DOHH2 (cell line): ENCODE data around the gene WDFY2.

Experiments
- H3F3A ChIP-seq: fragments of 200-600 bp; sonication (generic), shearing (Covaris generic); 2 replicates; pipeline ENCODE4 v1.6.0; 2016; ENCODE audit warnings: antibody characterized with exemption, mild to moderate bottlenecking; ENCODE audit not compliant: control insufficient read depth, insufficient read depth
- H3K27ac ChIP-seq: fragments of 200-600 bp; sonication (generic); 2 replicates; pipeline ENCODE4 v1.5.1; 2014; ENCODE audit warnings: low read depth, mild to moderate bottlenecking, low read length, moderate library complexity
- H3K27me3 ChIP-seq: fragments of 200-600 bp; sonication (generic); 2 replicates; pipeline ENCODE4 v1.6.1; 2014; ENCODE audit warnings: mild to moderate bottlenecking, low read length, mixed read lengths; ENCODE audit not compliant: control insufficient read depth
- H3K36me3 ChIP-seq: fragments of 200-600 bp; sonication (generic); 2 replicates; pipeline ENCODE4 v1.6.1; 2014; ENCODE audit warnings: mild to moderate bottlenecking, low read length, moderate library complexity, mixed read lengths; ENCODE audit not compliant: control insufficient read depth
- H3K4me1 ChIP-seq: fragments of 200-600 bp; sonication (generic); 2 replicates; pipeline ENCODE4 v1.6.1; 2014; ENCODE audit warnings: mild to moderate bottlenecking, low read length, mixed read lengths; ENCODE audit not compliant: control insufficient read depth
- H3K4me2 ChIP-seq: fragments of 200-600 bp; sonication (generic); 2 replicates; pipeline ENCODE4 v1.6.0; 2014; ENCODE audit warnings: mild to moderate bottlenecking, low read length, moderate library complexity
- H3K4me3 ChIP-seq: fragments of 200-600 bp; sonication (generic); 2 replicates; pipeline ENCODE4 v1.5.1; 2014; ENCODE audit warnings: mild to moderate bottlenecking, low read length, mixed read lengths
- H3K79me2 ChIP-seq: fragments of 200-600 bp; sonication (generic); 2 replicates; pipeline ENCODE4 v1.6.1; 2014; ENCODE audit warnings: mild to moderate bottlenecking, low read length, mixed read lengths; ENCODE audit not compliant: control insufficient read depth
- H3K9me2 ChIP-seq: fragments of 200-600 bp; sonication (generic); replicated peaks from 2 replicates; pipeline ENCODE4 v1.6.1; 2014; ENCODE audit warnings: mild to moderate bottlenecking, low read length, mixed read lengths; ENCODE audit not compliant: control insufficient read depth
- H3K9me3 ChIP-seq: fragments of 200-600 bp; sonication (generic); 2 replicates; pipeline ENCODE4 v1.6.1; 2014; ENCODE audit warnings: antibody characterized with exemption, low read length, mixed read lengths; ENCODE audit not compliant: control insufficient read depth, insufficient read depth
- H4K20me1 ChIP-seq: fragments of 200-600 bp; sonication (generic); 2 replicates; pipeline ENCODE4 v1.6.0; 2014; ENCODE audit warnings: low read depth, mild to moderate bottlenecking, antibody characterized with exemption, low read length, moderate library complexity; ENCODE audit not compliant: control insufficient read depth, insufficient read depth
- EZH2phosphoT487 ChIP-seq: fragments of 200-600 bp; sonication (generic); IDR thresholded peaks from 2 replicates; pipeline ENCODE4 v1.6.1; 2017; ENCODE audit warnings: borderline replicate concordance, mild to moderate bottlenecking, antibody characterized with exemption, low read length, moderate library complexity, mixed read lengths
- TF ChIP-seq, protein P1 (sequence below): fragments of 200-600 bp; sonication (generic); IDR thresholded peaks from one replicate; pipeline ENCODE4 v1.5.1; 2014; ENCODE audit warnings: antibody characterized with exemption, mild to moderate bottlenecking, low read depth, low read length; ENCODE audit not compliant: poor library complexity, severe bottlenecking

WDFY2 gene

DNA sequence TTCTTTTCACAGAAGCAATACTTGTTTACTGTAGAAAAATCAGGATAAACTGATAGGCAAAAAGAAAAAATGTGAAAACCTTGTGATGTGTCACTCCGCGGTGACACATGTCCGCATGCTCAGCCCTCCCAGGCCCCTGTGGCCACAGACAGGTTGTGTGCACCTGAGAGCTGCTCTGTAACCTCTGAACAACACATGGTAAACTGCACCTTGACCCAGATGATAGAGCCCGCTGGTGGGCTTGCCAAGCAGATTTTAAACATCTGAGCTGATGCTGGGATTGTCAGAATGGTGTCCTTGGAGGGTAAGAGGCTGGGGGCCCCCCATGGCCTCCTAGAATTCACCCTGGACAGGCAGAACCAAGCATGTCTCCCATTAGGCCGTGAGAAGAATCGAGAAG, 185.9 kb downstream of the WDFY2 start:
- Histone ChIP-seq H3K9me2 (no peaks in the 10 kb centered on the region), H3K9me3 (no peaks in the 10 kb centered on the region), H3K36me3 (no peaks in the 10 kb centered on the region), H3K79me2 (no peaks in the 10 kb centered on the region), H3K27ac (no peak overlapping the region), H3K4me1 (no peaks in the 10 kb centered on the region), H3K4me3 (no peak overlapping the region), H4K20me1 (no peaks in the 10 kb centered on the region), H3K4me2 (no peak overlapping the region), H3F3A (no peaks in the 10 kb centered on the region), H3K27me3 (peaks cover 7% of the 10 kb centered on the region; the same call in 1 of the 2 replicates)
- TF ChIP-seq, protein P1, sequence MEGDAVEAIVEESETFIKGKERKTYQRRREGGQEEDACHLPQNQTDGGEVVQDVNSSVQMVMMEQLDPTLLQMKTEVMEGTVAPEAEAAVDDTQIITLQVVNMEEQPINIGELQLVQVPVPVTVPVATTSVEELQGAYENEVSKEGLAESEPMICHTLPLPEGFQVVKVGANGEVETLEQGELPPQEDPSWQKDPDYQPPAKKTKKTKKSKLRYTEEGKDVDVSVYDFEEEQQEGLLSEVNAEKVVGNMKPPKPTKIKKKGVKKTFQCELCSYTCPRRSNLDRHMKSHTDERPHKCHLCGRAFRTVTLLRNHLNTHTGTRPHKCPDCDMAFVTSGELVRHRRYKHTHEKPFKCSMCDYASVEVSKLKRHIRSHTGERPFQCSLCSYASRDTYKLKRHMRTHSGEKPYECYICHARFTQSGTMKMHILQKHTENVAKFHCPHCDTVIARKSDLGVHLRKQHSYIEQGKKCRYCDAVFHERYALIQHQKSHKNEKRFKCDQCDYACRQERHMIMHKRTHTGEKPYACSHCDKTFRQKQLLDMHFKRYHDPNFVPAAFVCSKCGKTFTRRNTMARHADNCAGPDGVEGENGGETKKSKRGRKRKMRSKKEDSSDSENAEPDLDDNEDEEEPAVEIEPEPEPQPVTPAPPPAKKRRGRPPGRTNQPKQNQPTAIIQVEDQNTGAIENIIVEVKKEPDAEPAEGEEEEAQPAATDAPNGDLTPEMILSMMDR = no peak
- TF ChIP-seq EZH2phosphoT487 = no peak

DNA sequence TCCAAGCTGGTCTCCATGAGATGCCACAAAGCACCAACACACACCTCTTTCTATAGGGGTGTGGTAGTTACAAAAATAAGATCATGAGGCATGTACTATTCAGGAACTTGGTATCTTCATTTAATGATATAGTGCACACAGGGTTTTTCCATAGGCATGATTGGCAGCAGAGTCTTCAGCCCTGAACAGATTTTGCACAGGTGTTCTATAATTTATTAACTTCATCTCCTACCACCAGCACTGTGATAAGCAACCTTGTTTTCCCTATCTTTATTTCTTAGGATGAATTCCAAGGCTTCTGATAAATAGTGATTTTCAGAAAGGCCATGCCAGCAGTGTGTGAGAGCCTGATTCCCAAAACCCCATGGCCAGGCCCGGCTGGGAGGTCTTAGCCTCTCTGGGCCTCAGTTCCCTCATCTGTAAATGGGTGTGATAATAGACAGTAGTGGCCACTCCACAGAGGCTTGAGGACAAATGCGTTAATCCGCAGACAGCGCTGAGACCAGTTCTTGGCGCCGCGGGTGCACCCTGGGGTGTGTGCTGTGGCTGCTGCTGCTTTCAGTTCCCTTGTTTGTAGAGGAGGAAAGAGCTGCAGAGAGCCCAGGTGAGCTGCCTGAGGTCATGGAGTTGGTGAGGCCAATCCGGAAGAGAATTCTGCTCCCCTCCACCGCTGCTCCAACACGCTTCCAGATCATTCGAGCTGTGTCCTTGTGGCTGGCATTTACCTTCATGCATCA, 186.6 kb downstream of the WDFY2 start:
- H3K36me3 ChIP-seq = no peaks in the 10 kb centered on the region
- no peak for TF ChIP-seq EZH2phosphoT487
- TF ChIP-seq, protein P1 = no peak
- H3K27ac ChIP-seq = no peak overlapping the region
- no peak overlapping the region for H3K4me2 ChIP-seq
- H4K20me1 ChIP-seq = no peaks in the 10 kb centered on the region
- H3F3A ChIP-seq = no peaks in the 10 kb centered on the region
- H3K79me2 ChIP-seq = no peaks in the 10 kb centered on the region
- no peaks in the 10 kb centered on the region for H3K9me3 ChIP-seq
- no peaks in the 10 kb centered on the region for H3K9me2 ChIP-seq
- no peak overlapping the region for H3K4me3 ChIP-seq
- H3K4me1 ChIP-seq = no peaks in the 10 kb centered on the region
- H3K27me3 ChIP-seq = peaks cover 7% of the 10 kb centered on the region; the same call in 1 of the 2 replicates

DNA sequence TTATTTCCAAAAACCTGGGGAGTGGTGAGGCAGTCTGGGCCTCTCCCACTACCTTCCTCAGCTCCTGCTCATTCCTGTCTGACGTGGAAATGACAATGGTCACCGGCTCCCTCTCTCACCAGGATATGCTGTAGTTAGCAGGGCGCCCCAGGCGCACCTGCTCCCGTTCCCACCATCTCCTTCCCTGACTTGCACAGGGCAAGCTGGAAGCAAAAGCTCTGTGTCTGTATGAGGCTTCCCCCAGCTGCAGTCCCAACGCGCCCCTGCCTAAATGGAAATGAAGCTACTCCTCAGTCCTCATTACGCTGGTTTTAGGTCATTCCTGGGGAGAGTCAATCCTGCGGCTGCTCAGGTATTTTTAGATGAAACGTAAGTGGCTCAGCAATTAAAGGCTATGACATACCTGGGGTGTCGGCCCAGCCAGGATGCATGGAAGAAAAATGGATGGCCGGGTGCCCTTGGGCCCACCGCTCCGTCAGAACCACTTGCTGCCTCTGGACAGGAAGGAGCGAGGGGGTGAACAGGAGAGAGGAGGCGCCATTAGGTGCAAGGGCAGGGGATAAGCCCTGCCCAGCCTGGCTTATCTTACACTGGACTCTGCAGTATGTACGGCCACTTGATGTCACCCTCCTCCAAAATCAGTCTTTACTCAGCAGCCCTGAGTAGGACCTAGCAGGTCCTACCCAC, 187.3 kb downstream of the WDFY2 start:
- no peaks in the 10 kb centered on the region for H3K9me3 ChIP-seq
- H3K4me3 ChIP-seq = no peak overlapping the region
- no peaks in the 10 kb centered on the region for H3K79me2 ChIP-seq
- no peak overlapping the region for H3K27ac ChIP-seq
- H3K36me3 ChIP-seq = no peaks in the 10 kb centered on the region
- H3K4me2 ChIP-seq = no peak overlapping the region
- H3K4me1 ChIP-seq = no peaks in the 10 kb centered on the region
- TF ChIP-seq EZH2phosphoT487 = no peak
- TF ChIP-seq, protein P1 = no peak
- H3K27me3 ChIP-seq = peaks cover 7% of the 10 kb centered on the region; the same call in 1 of the 2 replicates
- H3F3A ChIP-seq = no peaks in the 10 kb centered on the region
- no peaks in the 10 kb centered on the region for H3K9me2 ChIP-seq
- no peaks in the 10 kb centered on the region for H4K20me1 ChIP-seq
